H1 (cell line): ENCODE results near the gene TMEM18. TPM values are rescaled to one million over a fixed set of nuclear protein-coding genes. Genes with fewer than 3 reads are reported as not detected.

ENCODE experiments used
- ASH2L ChIP-seq: fragments of 200-600, 300-600 bp; sonication (generic); IDR thresholded peaks from one replicate; pipeline ENCODE4 v1.7.1; 2017; ENCODE audit warnings: low read length
- HDAC2 ChIP-seq, 2 experiments: fragments of 300-600 bp in 1 of 2; sonication (generic) in 1 of 2; IDR thresholded peaks; 2 replicates each; pipeline ENCODE4 v1.6.1; 2011 to 2012; ENCODE audit warnings: low read depth in 2 of 2, low read length in 2 of 2, mild to moderate bottlenecking in 2 of 2, moderate library complexity in 2 of 2, borderline replicate concordance in 1 of 2, inconsistent platforms in 1 of 2
- SIN3A ChIP-seq, 2 experiments: IDR thresholded peaks in 1 of 2; conservative IDR thresholded peaks in 1 of 2; 2 replicates each; pipeline ENCODE4 v1.6.1; 2011 to 2012; ENCODE audit warnings: low read length in 2 of 2, improper control_type of control experiment in 1 of 2, low read depth in 1 of 2, mild to moderate bottlenecking in 1 of 2
- SRF ChIP-seq: IDR thresholded peaks from 2 replicates; pipeline ENCODE4 v1.6.1; 2011; ENCODE audit warnings: mild to moderate bottlenecking, low read depth, low read length, moderate library complexity
- SUZ12 ChIP-seq: fragments of 200-600 bp; sonication (generic); IDR thresholded peaks from 2 replicates; pipeline ENCODE4 v1.6.1; 2012; ENCODE audit warnings: mild to moderate bottlenecking, inconsistent platforms, low read length, moderate library complexity, mixed read lengths
- TBP ChIP-seq: IDR thresholded peaks from 2 replicates; pipeline ENCODE4 v1.6.1; 2011; ENCODE audit warnings: low read depth, low read length, improper control_type of control experiment
- polyA plus RNA-seq, 7 experiments: library from polyadenylated mRNA; depleted of rRNA in 3 of 7; stranded (reverse) in 5 of 7; unstranded in 2 of 7; fragments of >200 nt in 5 of 7; fragments of 200-250 nt in 2 of 7; gene quantifications; 1 replicate in 5 of 7; 2 replicates in 1 of 7; 4 replicates in 1 of 7; pipeline versions ENCODE4 v1.2.1 to v1.2.3, GENCODE V29; 2011 to 2013; ENCODE audit warnings: missing spikeins in 2 of 7, mixed read lengths in 2 of 7
- total RNA-seq: library from RNA; stranded (reverse); fragmentation: NEBNext Ultra II Directional; extraction: Animal tissue kit (Norgen Biotek cat#: 25700); gene quantifications from 2 replicates; pipeline ENCODE4 v1.2.1, GENCODE V29; 2021
- TF ChIP-seq, protein P1 (sequence below): IDR thresholded peaks from 2 replicates; pipeline ENCODE4 v1.6.1; 2012; ENCODE audit warnings: inconsistent platforms

TMEM18 gene
- total and polyA plus RNA-seq, 2 of the 8 experiments (the other 6 are each of a cell fraction or from before 2014, with no cell fraction given), result 22.4 to 27.1 TPM

DNA sequence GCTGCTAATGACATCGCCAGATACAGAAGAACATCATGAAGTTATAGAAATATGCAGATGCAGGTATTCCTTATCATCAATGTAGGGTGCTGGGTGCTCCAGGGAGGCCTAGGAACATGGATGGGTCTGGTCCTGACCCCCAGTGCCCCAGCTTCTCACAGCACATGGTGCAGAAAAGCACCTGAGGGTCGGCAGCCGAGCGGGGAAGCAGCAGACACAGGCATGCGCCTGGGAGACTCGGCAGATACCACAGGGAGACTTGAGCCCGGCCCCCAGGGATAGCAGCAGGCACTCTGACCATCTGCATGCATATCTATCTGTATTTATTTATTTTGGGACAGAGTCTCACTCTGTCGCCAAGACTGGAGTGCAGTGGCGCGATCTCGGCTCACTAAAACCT, 43.2 kb downstream of the TMEM18 start (continued):
- TF ChIP-seq HDAC2 (IDR thresholded peaks at IDR 0.05; ENCODE audit: borderline replicate concordance in 1 of 2, low read depth in 2 of 2, low read length in 2 of 2), result no peak
- TF ChIP-seq, protein P1, sequence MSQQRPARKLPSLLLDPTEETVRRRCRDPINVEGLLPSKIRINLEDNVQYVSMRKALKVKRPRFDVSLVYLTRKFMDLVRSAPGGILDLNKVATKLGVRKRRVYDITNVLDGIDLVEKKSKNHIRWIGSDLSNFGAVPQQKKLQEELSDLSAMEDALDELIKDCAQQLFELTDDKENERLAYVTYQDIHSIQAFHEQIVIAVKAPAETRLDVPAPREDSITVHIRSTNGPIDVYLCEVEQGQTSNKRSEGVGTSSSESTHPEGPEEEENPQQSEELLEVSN, result no peak
- TF ChIP-seq ASH2L, result no peak
- TF ChIP-seq SUZ12, result no peak
- no peak for TF ChIP-seq SIN3A (conservative IDR thresholded peaks at IDR 0.05 in 1 of 2, IDR thresholded peaks at IDR 0.05 in 1 of 2; ENCODE audit: low read depth in 1 of 2, low read length in 2 of 2)
- no peak for TF ChIP-seq TBP
- no peak for TF ChIP-seq SRF
